ENCODE data around the gene C1R.

- no peak for TF ChIP-seq CTCF (IDR thresholded peaks at IDR 0.05; ENCODE audit: insufficient read depth, low read length, poor library complexity, severe bottlenecking)
- no peak for TF ChIP-seq EZH2phosphoT487 (conservative IDR thresholded peaks at IDR 0.05; ENCODE audit: low read length)
Observed at GRCh38 chr12:7079826-7080125, 12.5 kb downstream of the C1R start.
